ENCODE measurements around the gene PDHX. TPM values are rescaled to one million over a fixed set of nuclear protein-coding genes. Genes with fewer than 3 reads are reported as not detected.

Gene PDHX
- total and polyA plus RNA-seq, 10 of the 15 experiments (the other 5 are each of a cell fraction or from before 2014, with no cell fraction given): 14.5 to 41.9 (median 28.0) TPM

DNA sequence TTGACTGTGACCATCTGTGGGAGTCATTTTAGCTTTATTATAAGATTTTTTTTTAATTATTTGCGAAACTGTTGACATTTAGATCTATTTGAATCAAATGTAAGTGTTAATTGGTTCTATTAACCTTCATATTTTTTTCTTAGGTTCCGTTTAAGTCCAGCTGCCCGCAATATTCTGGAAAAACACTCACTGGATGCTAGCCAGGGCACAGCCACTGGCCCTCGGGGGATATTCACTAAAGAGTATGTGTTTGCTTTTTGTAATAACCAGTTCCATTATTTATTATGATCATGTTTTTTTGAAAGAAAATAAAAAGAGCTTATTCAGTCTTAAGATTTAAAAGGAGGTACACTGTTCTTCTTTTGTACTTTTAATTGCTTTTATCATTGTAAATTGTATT lies 43.9 kb downstream of the PDHX start:
- H3K9ac ChIP-seq (ENCODE audit: control insufficient read depth, insufficient read depth, low read length): no peak overlapping the region
- ChIA-PET SMC1A (ENCODE audit: uncharacterized antibody, unreplicated experiment) (interaction anchor here (0.6 to 1.4 kb wide), 4 partner anchors 17 to 147 kb away, joined by 3 read pairs; no protein-coding TSS in a partner anchor), CTCF (interaction anchor here (0.6 to 1.3 kb wide), 4 partner anchors 27 to 277 kb away, joined by 3 read pairs; no protein-coding TSS in a partner anchor), RAD21 (ENCODE audit: unreplicated experiment) (no interaction called here), POLR2A (no interaction called here)
- H3K36me3 ChIP-seq (ENCODE audit: control insufficient read depth in 2 of 2, insufficient read depth in 2 of 2, low read length in 1 of 2): peaks cover 0 to 7% of the 10 kb centered on the region in 2 experiments; a peak in 1 of 4 replicates
- FAIRE-seq (no peak), ATAC-seq (no peak), DNase-seq (ENCODE audit: low read depth, low spot score) (no peak)
- H3K4me3 ChIP-seq: no peak overlapping the region
- in situ Hi-C loops (cut with MboI) (no loop called here), intact Hi-C loops (cut with micrococcal nuclease; ENCODE audit: unreplicated experiment) (no loop called here)
- WGBS (ENCODE audit: insufficient coverage, insufficient replicate concordance, low lambda C conversion rate, missing lambda C conversion rate): 99% methylated on average over 4 of the region's 4 CpGs
- H3K4me2 ChIP-seq (ENCODE audit: control insufficient read depth, insufficient read depth): no peak overlapping the region
- BruUV-seq (replicated peaks): no TSS peak
- no peaks in the 10 kb centered on the region for H3K9me3 ChIP-seq (replicated peaks; ENCODE audit: control insufficient read depth, insufficient read depth, low read length)
- no peaks in the 10 kb centered on the region for H3K4me1 ChIP-seq (ENCODE audit: control insufficient read depth, insufficient read depth, low read length)
- no peak overlapping the region for H2AFZ ChIP-seq (ENCODE audit: control insufficient read depth, low read depth, low read length)
- H3K27ac ChIP-seq (ENCODE audit: control insufficient read depth, insufficient read depth): no peak overlapping the region
- no peaks in the 10 kb centered on the region for H3K79me2 ChIP-seq (ENCODE audit: control insufficient read depth, insufficient read depth, low read length)
- TF ChIP-seq EGR1 (IDR thresholded peaks at IDR 0.05; ENCODE audit: borderline replicate concordance in 1 of 2, low read depth in 2 of 2, low read length in 2 of 2) (no peak), ETV6 (conservative IDR thresholded peaks at IDR 0.05 in 1 of 2, IDR thresholded peaks at IDR 0.05 in 1 of 2; ENCODE audit: borderline replicate concordance in 1 of 2, low read depth in 1 of 2) (no peak), BMI1 (IDR thresholded peaks at IDR 0.05; ENCODE audit: borderline replicate concordance) (no peak), ZNF274 (IDR thresholded peaks at IDR 0.05; ENCODE audit: insufficient read depth, insufficient read length) (no peak), TCF12 (IDR thresholded peaks at IDR 0.05; ENCODE audit: low read depth, low read length) (no peak), SREBF1 (IDR thresholded peaks at IDR 0.05; ENCODE audit: low read length) (no peak), GABPA (IDR thresholded peaks at IDR 0.05; ENCODE audit: low read depth) (no peak), YBX1 (IDR thresholded peaks at IDR 0.05) (no peak), TAF1 (IDR thresholded peaks at IDR 0.05; ENCODE audit: borderline replicate concordance, low read depth, low read length) (no peak)
- TF ChIP-seq, protein P1, sequence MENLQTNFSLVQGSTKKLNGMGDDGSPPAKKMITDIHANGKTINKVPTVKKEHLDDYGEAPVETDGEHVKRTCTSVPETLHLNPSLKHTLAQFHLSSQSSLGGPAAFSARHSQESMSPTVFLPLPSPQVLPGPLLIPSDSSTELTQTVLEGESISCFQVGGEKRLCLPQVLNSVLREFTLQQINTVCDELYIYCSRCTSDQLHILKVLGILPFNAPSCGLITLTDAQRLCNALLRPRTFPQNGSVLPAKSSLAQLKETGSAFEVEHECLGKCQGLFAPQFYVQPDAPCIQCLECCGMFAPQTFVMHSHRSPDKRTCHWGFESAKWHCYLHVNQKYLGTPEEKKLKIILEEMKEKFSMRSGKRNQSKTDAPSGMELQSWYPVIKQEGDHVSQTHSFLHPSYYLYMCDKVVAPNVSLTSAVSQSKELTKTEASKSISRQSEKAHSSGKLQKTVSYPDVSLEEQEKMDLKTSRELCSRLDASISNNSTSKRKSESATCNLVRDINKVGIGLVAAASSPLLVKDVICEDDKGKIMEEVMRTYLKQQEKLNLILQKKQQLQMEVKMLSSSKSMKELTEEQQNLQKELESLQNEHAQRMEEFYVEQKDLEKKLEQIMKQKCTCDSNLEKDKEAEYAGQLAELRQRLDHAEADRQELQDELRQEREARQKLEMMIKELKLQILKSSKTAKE (IDR thresholded peaks at IDR 0.05; ENCODE audit: low read depth, poor library complexity, severe bottlenecking): no peak
- H4K20me1 ChIP-seq (ENCODE audit: control insufficient read depth, insufficient read depth): no peaks in the 10 kb centered on the region
- no peaks in the 10 kb centered on the region for H3K27me3 ChIP-seq (replicated peaks in 1 of 2; ENCODE audit: control insufficient read depth in 2 of 2, insufficient read depth in 2 of 2, low read length in 1 of 2)

Data from GM12878 (cell line).